ENCODE measurements around the gene HORMAD1.
"Not testable (repeated sequence)": the region's sequence is repeated elsewhere in the genome, so short reads cannot be mapped to it uniquely, and the experiment has no call there.

The HORMAD1 gene

GRCh38 chr1:150720703-150721102 is at the start of gene HORMAD1:
Gene HORMAD1 (minus strand): TSS chr1:150720895. CDS start chr1:150719505, 1,390 bp downstream.
- DNase-seq (ENCODE audit: low spot score) = no peak

DNA sequence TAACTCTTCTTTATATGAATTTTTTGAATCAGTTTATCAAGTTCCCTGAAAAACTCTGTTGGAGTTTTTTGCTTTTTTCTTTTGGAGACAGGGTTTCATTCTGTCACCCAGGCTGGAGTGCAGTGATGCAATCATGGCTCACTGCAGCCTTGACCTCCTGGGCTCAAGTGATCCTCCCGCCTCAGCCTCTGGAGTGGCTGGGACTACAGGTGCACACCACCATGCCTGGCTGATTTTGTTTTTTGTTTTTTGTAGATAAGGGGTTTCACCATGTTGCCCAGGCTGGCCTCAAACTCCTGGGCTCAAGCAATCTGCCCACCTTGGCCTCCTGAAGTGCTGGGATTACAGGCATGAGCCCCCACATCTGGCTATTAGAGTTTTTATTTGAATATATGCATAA is 47.0 kb upstream of the HORMAD1 start:
- DNase-seq (ENCODE audit: low spot score) = not testable (repeated sequence)

- not testable (repeated sequence) for DNase-seq (ENCODE audit: low spot score)
These were observed 45.2 kb upstream of the HORMAD1 start for GRCh38 chr1:150765977-150766301.

GRCh38 chr1:150765296-150765976 is 44.7 kb upstream of the HORMAD1 start, which contains the start of gene CTSS:
Gene CTSS (minus strand): TSS chr1:150765778. CDS start chr1:150764763, 1,015 bp downstream.
- DNase-seq (ENCODE audit: low spot score) = no peak

DNA sequence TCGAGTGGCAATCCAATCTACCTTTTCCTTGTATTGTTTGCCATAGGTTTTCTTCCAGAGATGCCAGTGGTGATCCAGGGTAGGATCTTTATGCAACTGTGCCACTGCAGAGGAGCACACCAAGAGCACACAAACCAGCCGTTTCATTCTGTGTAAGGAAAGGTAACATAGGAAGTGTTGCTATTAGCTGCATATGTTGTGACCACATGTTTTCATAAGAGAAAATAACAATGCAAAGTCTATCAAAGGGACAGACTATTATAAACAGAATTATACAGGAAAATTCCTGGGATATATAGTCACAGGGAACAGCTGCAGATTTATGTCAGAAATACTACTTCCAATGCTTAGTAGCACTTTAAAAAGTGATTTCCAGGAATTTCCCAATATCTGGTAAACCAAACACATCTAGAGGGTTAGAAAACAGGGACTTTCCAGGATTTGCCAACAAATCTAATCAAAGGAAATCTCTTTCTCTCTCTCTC is 44.0 kb upstream of the HORMAD1 start:
- peak; percentile 31 for DNase-seq (ENCODE audit: low spot score)

DNA sequence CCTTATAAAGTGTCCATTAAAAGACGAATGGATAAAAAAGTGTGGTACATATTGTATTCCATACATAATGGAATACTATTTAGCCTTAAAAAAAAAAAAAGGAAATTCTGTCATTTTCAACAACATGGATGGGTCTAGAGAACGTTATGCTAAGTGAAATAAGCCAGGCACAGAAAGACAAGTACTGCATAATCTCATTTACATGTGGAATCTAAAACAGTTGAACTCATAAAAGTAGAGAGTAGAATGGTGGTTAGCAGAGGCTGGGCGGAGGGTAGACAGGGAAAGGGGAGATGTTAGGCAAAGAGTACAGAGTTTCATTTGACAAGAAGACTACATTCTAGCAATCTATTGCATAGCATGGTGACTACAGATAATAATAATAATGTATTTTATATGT is 42.3 kb upstream of the HORMAD1 start:
- DNase-seq (ENCODE audit: low spot score) = no peak

GRCh38 chr1:150762552-150762951 is 41.9 kb upstream of the HORMAD1 start:
- no peak for DNase-seq (ENCODE audit: low spot score)

DNA sequence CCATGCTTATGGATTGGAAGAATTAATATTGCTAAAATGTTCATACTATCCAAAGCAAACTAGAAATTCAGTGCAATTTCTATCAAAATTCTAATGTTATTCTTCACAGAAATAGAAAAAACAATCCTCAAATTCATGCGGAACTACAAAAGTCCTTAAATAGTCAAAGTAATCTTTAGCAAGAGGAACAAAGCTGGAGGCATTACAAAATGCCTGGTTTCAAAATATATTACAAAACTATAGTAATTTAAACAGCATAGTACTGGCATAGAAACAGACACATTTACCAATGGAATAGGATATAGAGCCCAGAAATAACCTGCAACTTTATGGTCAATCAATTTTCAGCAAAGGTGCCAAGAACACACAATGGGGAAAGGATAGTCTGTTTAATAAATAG is 41.1 kb upstream of the HORMAD1 start:
- no peak for DNase-seq (ENCODE audit: low spot score)

DNA sequence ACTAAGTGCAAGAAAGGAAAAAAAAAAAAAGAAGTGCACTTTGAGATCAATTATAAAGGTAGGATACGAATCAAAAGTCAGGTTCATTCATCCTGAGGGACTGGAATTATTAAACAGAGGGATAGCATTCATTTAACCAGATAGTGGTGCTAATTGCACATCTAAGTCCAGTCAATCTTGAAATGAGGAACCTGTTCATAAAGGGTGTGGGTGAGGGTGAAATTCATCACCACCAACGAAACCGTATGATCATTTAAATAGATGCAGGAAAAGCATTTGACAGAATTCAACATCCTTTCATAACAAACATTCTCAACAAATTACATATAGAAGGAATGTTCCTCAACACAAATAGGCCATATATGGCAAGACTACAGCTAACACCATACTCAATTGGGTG is 39.3 kb upstream of the HORMAD1 start:
- DNase-seq (ENCODE audit: low spot score) = no peak

- no peak for DNase-seq (ENCODE audit: low spot score)
These were observed 32.7 kb upstream of the HORMAD1 start for GRCh38 chr1:150753416-150753815.

DNA sequence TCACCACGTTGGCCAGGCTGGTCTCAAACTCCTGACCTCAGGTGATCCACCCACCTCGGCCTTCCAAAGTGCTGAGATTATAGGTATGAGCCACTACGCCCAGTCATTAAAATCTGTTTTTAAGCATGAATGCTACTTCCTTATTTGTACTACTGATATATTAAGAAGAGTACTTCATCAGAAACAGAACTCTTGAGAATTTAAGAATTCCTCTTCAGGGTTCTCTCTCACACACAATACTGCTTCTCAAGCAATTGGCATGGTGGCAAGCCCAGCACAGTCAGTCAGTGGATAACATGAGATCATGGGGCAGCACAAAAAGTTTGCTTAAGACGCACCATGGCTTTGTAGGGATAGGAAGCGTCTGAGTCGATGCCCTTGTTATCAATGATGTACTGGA is 30.7 kb upstream of the HORMAD1 start:
- no peak for DNase-seq (ENCODE audit: low spot score)

DNA sequence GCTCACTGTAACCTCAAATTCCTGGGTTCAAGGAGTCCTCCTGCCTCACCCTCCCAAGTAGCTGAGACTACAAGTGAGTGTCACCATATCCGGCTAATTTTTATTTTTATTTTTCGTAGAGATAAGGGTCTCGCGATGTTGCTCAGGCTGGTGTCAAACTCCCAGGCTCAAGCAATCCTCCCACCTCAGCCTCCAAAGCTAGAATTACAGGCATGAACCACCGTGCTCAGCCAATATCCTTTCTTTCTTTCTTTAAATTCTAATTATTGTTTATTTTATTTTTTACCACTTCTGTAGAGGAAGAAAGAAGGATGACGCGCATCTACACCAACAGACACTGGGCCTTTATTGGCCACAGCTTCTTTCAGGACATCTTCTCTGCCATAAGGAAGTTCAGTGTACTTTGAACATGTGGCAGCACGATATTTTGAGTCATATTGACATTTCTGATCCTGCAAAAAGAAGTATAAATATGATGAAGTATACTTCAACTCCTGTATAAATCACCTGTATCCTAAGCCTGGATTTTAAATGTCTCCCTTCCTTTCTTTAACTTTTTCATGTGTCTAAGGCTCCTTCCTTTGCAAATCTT is 29.1 kb upstream of the HORMAD1 start:
- DNase-seq (ENCODE audit: low spot score) = no peak

GRCh38 chr1:150748878-150749719 is 28.4 kb upstream of the HORMAD1 start:
- no peak for DNase-seq (ENCODE audit: low spot score)

DNA sequence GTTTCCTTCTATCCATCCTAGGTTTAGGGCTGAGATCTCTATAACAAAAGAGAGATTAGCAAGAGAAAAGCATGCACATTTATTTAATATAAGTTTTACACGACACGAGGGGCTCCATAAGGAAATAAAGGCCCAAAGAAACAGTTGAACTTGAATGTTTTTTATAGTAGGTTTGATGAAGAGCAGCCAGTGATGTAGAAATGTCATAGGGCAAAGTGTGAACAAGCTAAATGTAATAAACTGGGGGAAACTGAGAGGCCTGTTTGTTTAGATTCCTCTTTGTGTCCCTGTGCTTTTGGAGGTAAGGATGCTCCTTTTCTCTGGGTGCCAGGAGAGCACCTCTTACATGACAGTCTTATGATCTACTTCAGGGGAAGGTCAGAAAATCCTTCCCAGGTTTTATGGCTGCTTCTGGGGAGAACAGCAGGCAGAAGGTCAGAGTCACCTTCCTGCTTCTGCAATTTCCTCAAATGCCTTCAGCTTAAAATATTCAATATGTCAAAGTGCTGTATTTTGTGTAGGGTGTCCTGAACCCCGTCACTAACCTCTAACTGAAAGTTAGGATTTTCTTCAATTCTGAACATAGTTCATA is 9.5 kb upstream of the HORMAD1 start:
- DNase-seq (ENCODE audit: low spot score) = no peak

DNA sequence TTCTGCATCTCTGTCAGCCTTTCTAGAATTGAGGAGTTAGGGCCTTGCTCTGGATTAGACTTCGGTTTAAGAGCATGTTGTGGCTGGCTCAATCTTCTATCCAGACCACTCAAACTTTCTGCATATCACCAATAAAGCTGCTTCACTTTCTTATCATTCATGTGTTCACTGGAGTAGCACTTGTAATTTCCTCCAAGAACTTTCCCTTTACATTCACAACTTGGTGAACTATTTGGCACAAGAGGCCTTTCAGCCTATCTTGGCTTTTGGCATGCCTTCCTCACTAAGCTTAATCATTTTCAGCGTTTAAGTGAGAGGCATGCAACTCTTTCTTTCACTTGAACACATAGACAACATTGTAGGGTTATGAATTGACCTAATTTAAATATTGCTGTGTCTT is 3.6 kb upstream of the HORMAD1 start:
- DNase-seq (ENCODE audit: low spot score) = no peak

DNA sequence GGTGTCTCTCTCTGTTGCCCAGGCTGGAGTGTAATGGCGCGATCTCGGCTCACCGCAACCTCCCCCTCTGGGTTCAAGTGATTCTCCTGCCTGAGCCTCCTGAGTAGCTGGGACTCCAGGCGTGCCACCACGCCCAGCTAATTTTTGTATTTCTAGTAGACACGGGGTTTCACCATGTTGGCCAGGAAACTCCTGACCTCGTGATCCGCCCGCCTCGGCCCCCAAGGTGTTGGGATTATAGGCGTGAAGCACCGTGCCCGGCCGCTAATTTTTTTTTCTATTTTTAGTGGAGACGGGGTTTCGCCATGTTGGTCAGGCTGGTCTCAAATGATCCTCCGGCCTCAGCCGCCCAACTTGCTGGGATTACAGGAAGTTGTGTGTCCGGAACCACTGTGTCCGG is 597 bp downstream of the HORMAD1 start:
- DNase-seq (ENCODE audit: low spot score) = no peak

DNA sequence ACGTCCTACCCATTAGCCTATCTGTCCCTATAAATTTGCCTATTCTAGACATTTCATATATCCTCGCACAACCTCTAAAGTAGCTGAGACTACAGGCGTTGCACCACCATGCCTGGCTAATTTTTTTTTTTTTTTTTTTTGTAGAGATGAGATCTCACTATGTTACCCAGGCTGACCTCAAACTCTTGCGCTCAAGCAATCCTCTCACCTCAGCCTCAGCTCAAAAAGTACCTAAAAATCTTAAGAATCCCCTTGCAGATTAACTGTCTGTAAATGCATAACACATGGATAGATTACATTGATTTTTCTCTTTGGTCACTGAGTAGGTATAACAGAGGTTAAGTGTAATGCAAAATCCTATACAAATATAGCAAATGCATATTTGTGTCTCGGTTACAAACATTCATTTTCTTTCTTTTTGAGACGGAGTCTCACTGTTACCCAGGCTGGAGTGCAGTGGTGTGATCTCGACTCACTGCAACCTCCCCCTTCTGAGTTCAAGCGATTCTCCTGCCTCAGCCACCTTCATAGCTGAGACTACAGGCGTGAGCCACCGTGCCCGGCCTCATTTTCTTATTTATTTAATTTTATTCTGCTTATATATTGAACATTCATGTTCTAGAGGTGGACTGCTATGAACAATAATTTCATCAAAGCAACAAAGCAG is 2.3 kb downstream of the HORMAD1 start:
- no peak for DNase-seq (ENCODE audit: low spot score)

- DNase-seq (ENCODE audit: low spot score) = not testable (repeated sequence)
These were observed 11.7 kb downstream of the HORMAD1 start for GRCh38 chr1:150709031-150709430.

- no peak for DNase-seq (ENCODE audit: low spot score)
These were observed 12.1 kb downstream of the HORMAD1 start for GRCh38 chr1:150708595-150708994.

DNA sequence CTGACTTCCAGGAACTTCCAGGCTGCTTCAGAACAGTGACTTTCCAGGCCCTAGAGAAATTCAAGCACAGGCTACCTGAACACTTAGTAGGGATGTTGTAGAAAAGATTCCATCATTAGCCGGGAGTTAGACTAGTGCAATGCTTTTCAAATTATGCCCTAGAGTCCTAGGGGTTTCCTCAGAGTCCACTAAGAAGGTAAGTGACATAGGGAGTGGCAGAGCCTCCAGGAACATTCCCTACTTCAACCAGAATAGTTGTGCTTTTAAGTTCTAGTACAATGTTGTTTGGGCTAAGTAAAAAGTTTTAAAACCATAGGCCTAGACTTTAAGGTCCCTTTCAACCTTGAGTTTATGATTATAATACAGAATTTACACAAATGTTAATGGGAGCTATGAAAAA is 14.6 kb downstream of the HORMAD1 start:
- no peak for DNase-seq (ENCODE audit: low spot score)

- DNase-seq (ENCODE audit: low spot score) = no peak
These were observed 17.3 kb downstream of the HORMAD1 start for GRCh38 chr1:150703427-150703826.

All from hepatic stellate cell (primary cell).